HG02852 (cell line): ENCODE results near the gene PALM3.
"Not testable (repeated sequence)": the region's sequence is repeated elsewhere in the genome, so short reads cannot be mapped to it uniquely, and the experiment has no call there.

ENCODE experiments used
- ATAC-seq: cut with Tn5 transposase; IDR thresholded peaks from one replicate; pipeline ENCODE4 v1.9.1; 2021; ENCODE audit warnings: mild to moderate bottlenecking, moderate library complexity; ENCODE audit not compliant: unreplicated experiment

PALM3 gene

GRCh38 chr19:14061081-14061749, 661 bp downstream of the PALM3 start:
- ATAC-seq = no peak

- ATAC-seq = no peak
Measured at GRCh38 chr19:14059652-14060155, 2.2 kb downstream of the PALM3 start.

- no peak for ATAC-seq
Measured at GRCh38 chr19:14059093-14059480, 2.8 kb downstream of the PALM3 start.

GRCh38 chr19:14058182-14059092, 3.4 kb downstream of the PALM3 start:
- no peak for ATAC-seq

GRCh38 chr19:14056741-14057356, 5.0 kb downstream of the PALM3 start:
- no peak for ATAC-seq

- ATAC-seq = no peak
Measured at GRCh38 chr19:14056069-14056666, 5.7 kb downstream of the PALM3 start.

- ATAC-seq = no peak
Measured at GRCh38 chr19:14055396-14055795, 6.5 kb downstream of the PALM3 start.

GRCh38 chr19:14054721-14055120, 7.2 kb downstream of the PALM3 start:
- ATAC-seq = no peak

GRCh38 chr19:14054099-14054498, 7.8 kb downstream of the PALM3 start:
- no peak for ATAC-seq

- no peak for ATAC-seq
Measured at GRCh38 chr19:14053500-14053899, 8.4 kb downstream of the PALM3 start.

- ATAC-seq = no peak
Measured at GRCh38 chr19:14053032-14053431, 8.8 kb downstream of the PALM3 start.

GRCh38 chr19:14052470-14052869, 9.4 kb downstream of the PALM3 start:
- ATAC-seq = no peak

GRCh38 chr19:14051980-14052379, 9.9 kb downstream of the PALM3 start:
- ATAC-seq = no peak

- not testable (repeated sequence) for ATAC-seq
Measured at GRCh38 chr19:14050961-14051360, 10.9 kb downstream of the PALM3 start.

GRCh38 chr19:14050512-14050911, 11.4 kb downstream of the PALM3 start:
- no peak for ATAC-seq

- ATAC-seq = no peak
Measured at GRCh38 chr19:14048443-14049153, 13.3 kb downstream of the PALM3 start.

- not testable (repeated sequence) for ATAC-seq
Measured at GRCh38 chr19:14047866-14048265, 14.0 kb downstream of the PALM3 start.

GRCh38 chr19:14042659-14043608, 18.9 kb downstream of the PALM3 start:
- ATAC-seq = not testable (repeated sequence)

GRCh38 chr19:14039181-14039580, 22.7 kb downstream of the PALM3 start:
- no peak for ATAC-seq
